ENCODE data around the gene PTGS2.

PTGS2 gene

DNA sequence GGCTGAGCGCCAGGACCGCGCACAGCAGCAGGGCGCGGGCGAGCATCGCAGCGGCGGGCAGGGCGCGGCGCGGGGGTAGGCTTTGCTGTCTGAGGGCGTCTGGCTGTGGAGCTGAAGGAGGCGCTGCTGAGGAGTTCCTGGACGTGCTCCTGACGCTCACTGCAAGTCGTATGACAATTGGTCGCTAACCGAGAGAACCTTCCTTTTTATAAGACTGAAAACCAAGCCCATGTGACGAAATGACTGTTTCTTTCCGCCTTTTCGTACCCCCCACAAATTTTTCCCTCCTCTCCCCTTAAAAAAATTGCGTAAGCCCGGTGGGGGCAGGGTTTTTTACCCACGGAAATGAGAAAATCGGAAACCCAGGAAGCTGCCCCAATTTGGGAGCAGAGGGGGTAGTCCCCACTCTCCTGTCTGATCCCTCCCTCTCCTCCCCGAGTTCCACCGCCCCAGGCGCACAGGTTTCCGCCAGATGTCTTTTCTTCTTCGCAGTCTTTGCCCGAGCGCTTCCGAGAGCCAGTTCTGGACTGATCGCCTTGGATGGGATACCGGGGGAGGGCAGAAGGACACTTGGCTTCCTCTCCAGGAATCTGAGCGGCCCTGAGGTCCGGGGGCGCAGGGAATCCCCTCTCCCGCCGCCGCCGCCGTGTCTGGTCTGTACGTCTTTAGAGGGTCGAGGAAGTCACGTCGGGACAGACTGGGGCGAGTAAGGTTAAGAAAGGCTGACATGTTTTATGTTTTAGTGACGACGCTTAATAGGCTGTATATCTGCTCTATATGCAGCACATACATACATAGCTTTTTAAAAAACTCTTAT is at the start of gene PTGS2:
TSS of gene PTGS2 (minus strand) at position 179 of the 817 bp plus-strand sequence. CDS start at position 46, 133 bp downstream.
- in situ Hi-C loops (cut with HindIII; ENCODE audit: low sequenced_read_pairs), result no loop called here

DNA sequence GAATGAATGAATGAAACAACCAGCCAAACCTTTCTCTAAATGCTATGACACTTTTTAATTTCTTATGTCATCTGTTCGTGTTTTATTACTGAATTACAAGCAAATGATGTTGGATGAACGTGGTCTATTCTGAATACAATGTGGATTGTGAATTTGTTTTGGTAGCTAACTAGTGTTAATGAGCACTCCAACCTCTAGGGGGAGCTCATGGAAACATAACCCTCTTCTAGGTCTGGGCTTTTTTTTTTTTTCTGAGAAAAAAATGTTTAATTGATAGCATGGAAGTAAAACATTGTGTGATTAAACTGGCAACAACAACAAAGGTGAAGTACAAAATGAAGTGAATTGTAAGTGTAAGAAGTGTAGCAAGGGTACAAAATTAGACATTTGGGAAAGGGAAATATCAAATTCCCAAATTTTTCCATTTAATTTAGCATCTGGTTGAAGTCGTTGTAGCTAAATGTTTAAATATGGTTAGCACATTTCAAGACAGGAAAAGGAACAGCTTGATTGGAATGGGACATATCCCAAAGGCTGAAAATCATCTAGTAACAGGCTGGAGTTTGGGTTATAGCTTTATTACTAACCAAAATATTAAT is 42.6 kb upstream of the PTGS2 start:
- in situ Hi-C loops (cut with HindIII; ENCODE audit: low sequenced_read_pairs), result no loop called here

DNA sequence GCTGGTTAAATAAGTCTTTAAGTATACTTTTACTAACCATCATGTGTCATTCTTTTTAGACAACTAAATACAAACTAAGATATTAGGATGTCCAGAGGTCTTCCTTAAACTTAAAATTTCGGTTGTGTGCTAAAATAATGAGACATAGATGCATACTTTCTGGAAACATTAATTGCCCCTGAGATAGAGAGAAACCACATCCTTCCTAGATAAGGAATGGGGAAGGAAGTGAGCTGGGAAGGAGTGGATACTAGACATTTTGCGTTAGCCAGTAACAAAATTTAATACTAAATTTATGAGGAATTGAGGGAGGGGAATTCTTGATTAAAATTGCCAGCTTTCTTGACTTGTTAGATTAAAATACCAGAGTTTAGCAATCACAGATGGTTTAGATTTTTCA is 37.1 kb upstream of the PTGS2 start:
- in situ Hi-C loops (cut with HindIII; ENCODE audit: low sequenced_read_pairs), result no loop called here

DNA sequence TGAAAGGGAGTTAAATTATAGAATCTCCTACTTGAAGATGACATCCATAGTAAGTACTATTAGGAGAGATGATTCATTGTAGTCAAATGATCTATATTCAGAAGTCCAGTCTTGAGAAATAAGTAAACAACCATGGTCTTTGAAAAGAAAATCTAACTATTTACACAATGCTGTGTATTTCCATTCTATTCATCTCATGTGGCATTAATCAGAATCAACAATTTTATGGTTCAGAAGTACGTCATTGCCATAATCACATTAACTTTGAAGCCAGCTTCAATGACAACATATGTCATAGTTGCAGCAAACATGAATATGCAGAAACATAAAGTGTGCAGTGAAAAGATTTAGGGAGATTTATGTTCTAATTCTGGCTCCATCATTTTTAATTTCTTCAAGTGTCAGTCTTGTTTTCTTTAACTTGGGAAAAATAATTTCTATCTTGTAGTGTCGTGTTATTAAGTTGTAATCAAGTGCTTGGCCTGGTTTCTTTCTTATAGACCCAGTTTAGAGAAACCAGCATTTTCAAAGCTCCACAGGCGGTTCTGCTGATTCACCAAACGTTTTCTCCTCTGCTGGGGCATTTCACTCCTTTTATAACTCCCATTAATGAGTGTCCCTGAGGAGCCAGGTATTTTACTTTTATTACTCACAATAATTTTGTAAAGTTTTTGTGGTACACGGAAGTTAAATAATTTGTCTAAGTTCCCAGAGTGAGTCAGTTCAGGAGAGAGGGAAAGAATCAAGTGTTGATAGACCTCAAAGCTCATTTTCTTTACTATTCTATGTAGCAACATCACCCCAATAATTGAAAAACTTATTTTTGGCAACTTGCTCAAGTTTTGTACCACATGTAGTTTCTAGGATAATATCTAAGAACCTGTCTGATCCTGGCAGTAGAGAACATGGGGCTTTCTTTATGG is 35.9 kb upstream of the PTGS2 start:
- in situ Hi-C loops (cut with HindIII; ENCODE audit: low sequenced_read_pairs), result no loop called here

- in situ Hi-C loops (cut with HindIII; ENCODE audit: low sequenced_read_pairs), result no loop called here
These were observed 30.5 kb upstream of the PTGS2 start for GRCh38 chr1:186710696-186711095.

DNA sequence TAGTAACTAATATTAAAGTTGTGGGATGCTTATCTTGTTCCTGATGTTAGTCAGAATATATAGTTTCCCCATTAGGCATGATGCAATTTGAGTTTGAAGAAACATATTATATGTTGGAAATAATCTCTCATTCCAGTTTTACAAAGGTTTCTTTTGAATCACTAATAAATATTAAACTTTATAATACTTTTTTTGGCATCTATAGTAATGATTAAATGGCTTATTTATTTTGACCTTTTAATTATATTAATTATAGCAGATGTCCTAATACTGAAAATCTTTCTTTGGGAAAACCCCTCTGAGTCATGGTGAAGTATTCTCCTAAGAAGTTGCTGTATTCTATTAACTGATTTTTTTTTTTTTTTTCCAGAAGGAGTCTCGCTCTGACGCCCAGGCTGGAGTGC is 28.5 kb upstream of the PTGS2 start:
- in situ Hi-C loops (cut with HindIII; ENCODE audit: low sequenced_read_pairs), result loop anchor here (5.0 kb wide), 1 partner anchor 59 kb away; no protein-coding TSS in a partner anchor

- in situ Hi-C loops (cut with HindIII; ENCODE audit: low sequenced_read_pairs), result no loop called here
These were observed 23.1 kb upstream of the PTGS2 start for GRCh38 chr1:186703209-186703766.

GRCh38 chr1:186700722-186701121 is 20.5 kb upstream of the PTGS2 start:
- in situ Hi-C loops (cut with HindIII; ENCODE audit: low sequenced_read_pairs), result no loop called here

DNA sequence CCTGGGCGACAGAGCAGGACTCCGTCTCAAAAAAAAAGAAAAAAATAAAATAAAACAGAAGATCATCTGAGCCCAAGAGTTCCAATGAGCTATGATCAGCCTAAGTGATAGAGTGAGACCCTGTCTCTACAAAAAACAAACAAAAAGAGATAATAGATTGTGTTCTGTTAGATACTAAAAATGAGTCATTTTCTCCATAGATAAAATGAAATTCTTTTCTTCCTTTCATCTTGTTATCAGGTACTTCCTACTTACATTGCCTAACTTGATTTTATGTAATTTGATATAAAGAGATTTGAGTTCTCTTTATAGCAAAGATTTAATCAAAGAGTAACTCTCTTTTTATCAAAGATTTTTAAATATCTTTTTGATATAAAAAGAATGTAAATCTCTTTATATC is 19.3 kb upstream of the PTGS2 start:
- in situ Hi-C loops (cut with HindIII; ENCODE audit: low sequenced_read_pairs), result no loop called here

DNA sequence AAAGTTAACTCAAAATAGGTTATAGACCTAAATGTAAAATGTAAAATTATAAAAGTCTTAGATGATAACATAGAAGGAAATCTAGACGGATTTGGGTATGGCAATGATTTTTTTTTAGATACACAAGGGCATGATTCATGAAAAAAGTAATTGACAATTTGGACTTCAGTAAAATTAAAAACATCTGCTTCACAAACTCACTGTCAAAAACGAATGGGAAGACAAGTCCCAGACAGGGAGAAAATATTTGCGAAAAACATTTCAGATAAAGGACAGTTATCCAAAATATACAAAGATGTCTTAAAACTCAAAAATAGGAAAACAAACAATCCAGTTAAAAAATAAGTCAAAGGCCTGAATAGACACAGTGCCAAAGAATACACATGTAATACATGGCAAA is 9.7 kb upstream of the PTGS2 start:
- in situ Hi-C loops (cut with HindIII; ENCODE audit: low sequenced_read_pairs), result no loop called here

DNA sequence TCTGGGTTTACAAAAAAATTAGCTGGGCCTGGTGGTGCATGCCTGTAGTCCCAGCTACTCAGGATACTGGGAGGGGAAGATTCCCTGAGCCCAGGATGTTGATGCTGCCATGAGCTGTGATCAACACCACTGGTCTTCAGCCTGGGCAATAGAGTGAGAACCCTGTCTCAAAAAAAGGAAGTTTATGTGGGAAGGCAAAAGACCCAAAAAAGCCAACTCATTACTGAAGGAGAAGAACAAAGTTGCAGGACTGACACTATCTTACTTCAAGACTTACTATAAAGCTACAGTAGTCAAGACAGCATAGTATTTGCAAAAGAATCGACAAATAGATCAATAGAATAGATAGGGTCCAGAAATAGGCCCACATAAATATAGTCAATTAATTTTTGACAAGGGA is 9.2 kb upstream of the PTGS2 start:
- in situ Hi-C loops (cut with HindIII; ENCODE audit: low sequenced_read_pairs), result no loop called here

DNA sequence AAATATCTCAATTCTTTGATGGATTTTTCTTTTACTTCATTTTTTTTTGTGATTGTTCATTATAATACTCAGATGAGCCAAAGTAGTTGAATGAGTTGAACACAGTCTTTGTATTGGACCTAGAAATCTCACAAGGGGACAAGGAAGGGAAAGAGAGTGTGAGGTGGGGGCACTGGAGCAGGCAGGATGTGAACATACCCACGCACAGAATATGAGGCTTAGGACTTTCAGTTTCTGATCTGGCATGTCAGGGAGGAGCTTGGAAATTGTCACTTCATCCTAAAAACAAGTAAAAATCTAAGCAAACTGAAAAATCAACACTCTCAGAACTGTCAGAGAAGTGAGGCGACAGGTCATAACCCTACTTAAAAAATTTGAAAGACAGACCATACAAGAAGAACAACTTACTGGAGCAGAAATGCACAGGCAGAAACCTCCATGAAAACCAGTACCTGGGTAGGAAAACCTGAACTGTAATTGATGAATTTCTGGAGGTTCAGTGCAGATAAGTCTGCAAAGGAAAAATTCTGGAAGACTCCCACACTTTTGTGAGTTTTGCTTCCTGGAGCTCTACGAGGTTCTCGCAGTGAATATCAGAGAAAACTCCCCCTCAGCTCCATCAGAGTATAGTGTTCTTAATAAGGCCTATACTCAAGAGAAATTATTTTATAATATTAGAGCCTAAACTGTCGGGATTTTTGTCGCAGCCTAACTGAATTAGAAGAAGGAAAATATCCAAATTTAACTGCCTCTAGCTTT is 3.6 kb upstream of the PTGS2 start:
- in situ Hi-C loops (cut with HindIII; ENCODE audit: low sequenced_read_pairs), result no loop called here

GRCh38 chr1:186682736-186683135 is 2.5 kb upstream of the PTGS2 start:
- in situ Hi-C loops (cut with HindIII; ENCODE audit: low sequenced_read_pairs), result no loop called here

DNA sequence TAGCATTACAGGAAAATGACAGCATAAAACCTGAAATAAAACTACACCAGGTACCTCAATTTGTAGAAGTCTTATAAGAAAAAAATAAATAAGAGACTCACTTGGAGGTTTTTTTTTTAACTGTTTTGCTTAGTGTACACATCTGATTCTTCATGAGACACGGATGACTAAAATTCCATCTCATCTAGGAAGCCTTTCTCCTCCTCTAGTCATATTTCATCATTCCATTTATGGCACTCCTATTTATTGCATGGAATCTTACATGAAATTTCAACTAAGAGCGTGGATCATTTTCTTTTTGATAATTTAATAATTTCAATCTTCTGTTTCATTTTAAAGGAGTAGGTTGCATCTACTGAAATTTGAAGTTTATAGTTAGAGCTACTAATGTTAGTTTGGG is 1.6 kb upstream of the PTGS2 start:
- in situ Hi-C loops (cut with HindIII; ENCODE audit: low sequenced_read_pairs), result no loop called here

DNA sequence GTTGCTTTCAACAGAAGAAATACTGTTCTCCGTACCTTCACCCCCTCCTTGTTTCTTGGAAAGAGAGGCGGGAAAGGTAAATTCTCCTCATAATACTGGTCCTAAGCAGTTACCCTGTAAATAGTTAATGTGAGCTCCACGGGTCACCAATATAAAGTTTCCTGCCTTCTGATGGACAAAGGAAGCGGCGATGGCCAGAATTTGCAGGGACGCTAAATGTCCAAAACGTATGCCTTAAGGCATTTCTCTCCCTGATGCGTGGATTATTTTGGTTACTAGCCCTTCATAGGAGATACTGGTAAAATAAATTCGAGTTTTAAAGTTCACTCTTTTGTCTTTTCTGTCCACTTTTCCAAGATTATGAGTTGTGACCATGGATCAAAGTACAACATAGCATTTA is 898 bp upstream of the PTGS2 start:
- in situ Hi-C loops (cut with HindIII; ENCODE audit: low sequenced_read_pairs), result no loop called here

GRCh38 chr1:186679924-186680244 is 339 bp downstream of the PTGS2 start:
- in situ Hi-C loops (cut with HindIII; ENCODE audit: low sequenced_read_pairs), result no loop called here

- in situ Hi-C loops (cut with HindIII; ENCODE audit: low sequenced_read_pairs), result no loop called here
These were observed 2.1 kb downstream of the PTGS2 start for GRCh38 chr1:186678155-186678554.

- in situ Hi-C loops (cut with HindIII; ENCODE audit: low sequenced_read_pairs), result no loop called here
These were observed 7.6 kb downstream of the PTGS2 start for GRCh38 chr1:186672596-186672995.

GRCh38 chr1:186672131-186672530 is 8.1 kb downstream of the PTGS2 start:
- in situ Hi-C loops (cut with HindIII; ENCODE audit: low sequenced_read_pairs), result no loop called here

GRCh38 chr1:186671136-186671825 is 8.9 kb downstream of the PTGS2 start:
- in situ Hi-C loops (cut with HindIII; ENCODE audit: low sequenced_read_pairs), result no loop called here

Data from DLD1 (cell line).